ENCODE measurements around the gene IRX2.

The IRX2 gene

GRCh38 chr5:2740051-2740875, 11.2 kb downstream of the IRX2 start:
- DNase-seq (no peak), ATAC-seq (no peak)

DNA sequence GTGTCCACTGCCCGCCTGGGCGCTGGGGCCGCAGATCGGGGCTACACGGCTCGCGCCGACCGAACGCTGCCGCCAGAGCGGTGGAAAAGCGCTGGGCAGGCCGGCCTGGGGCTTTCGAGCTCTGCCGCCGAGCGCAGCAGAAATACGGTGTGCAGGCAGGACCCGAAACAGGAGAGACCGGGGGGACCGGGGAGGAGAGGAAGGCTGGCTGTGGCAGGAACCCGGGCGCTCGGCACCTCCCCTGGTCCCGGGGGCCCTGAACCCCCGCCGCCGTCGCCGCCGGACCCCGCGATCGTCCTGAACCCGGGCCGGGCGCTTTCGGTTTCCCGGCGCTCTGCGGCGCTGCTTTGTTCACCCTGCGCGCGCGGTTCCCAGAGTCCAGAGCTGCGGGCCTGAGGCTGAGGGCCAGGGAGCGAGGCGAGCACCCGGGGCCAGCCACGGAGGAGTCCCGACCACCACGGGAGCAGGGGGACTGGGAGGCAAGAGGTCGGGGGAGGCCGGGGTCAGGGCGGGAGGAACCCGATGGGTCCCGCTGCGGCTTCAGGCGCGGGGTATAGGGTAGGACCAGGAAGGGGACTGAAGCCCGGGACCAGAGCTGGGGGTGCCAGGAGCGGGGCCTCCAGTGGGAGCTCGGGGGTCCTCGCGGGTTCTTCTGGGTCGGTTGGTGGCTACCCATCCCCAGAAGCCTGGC, 12.0 kb downstream of the IRX2 start:
- ATAC-seq, result no peak
- DNase-seq, result no peak

DNA sequence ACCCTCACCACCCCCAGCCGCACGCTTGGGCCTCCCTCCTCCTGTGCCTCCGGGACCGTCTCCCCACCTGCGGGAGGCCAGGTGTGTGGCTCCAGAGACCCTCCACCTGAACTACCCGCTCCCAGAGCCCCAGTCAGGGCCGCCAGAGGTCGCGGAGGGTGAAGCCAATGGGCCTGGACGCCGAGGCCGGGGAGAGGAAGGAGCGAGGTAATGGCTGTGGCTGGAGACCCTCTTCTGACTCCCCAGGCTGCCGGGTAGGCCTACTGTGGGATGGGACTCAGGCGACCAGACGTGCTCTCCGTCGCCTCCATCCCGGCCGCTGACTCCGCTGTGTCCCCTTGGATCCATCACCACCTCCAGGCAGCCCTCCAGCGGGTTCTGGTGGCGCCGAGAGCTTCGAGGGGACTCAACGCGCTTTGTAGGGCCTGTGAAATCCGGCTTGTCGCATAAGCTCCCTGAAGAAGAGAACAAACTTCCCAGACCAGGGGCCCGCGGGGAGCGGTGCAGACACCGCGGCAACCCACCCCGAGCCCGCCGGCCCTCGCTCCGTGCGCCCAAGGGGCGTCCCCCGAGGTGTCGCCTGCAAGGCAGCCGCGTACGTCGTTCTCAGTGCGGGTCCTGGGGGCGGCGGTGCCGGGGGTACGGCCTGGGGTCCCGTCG, 12.6 kb downstream of the IRX2 start:
- no peak for DNase-seq
- ATAC-seq, result no peak

- no peak for DNase-seq
- no peak for ATAC-seq
Measured at GRCh38 chr5:2738156-2738699, 13.2 kb downstream of the IRX2 start.

GRCh38 chr5:2737273-2738155, 14.0 kb downstream of the IRX2 start:
- DNase-seq (no peak), ATAC-seq (no peak)

DNA sequence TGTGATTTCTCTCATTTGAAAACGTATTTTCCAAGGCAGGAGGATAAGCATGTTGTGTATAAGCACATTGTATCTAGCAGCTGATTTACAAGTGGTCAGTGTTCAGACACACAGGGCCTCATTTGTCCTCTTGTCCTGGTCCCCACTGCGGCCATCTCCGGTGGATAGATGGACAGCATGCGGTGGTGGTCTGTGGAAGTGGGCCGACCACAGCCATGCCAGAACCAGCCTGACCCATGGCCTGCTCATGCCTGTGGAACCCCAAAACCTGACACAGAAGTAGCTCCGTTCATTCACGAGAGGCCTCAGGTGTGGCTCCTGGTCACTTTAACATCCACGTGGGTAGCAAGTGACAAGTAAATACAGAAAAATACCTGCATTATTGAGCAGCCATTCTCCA, 14.6 kb downstream of the IRX2 start:
- no peak for DNase-seq
- ATAC-seq, result no peak

GRCh38 chr5:2735996-2736395, 15.5 kb downstream of the IRX2 start:
- ATAC-seq (no peak), DNase-seq (no peak)

DNA sequence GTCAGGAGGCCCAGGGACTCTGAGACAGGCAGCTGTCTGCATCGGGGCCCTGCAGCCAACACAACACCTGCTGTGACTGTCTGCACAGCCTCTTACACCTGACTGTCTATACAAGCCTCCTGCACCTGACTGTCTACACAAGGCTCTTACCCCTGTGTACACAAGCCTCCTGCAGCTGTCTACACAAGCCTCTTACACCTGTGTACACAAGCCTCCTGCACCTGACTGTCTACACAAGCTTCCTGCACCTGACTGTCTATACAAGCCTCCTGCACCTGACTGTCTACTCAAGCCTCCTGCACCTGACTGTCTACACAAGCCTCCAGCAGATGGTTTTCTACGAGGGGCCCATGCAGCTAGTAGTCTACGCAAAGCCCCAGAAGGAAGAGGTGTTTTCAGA, 18.6 kb downstream of the IRX2 start:
- DNase-seq (no peak), ATAC-seq (no peak)

DNA sequence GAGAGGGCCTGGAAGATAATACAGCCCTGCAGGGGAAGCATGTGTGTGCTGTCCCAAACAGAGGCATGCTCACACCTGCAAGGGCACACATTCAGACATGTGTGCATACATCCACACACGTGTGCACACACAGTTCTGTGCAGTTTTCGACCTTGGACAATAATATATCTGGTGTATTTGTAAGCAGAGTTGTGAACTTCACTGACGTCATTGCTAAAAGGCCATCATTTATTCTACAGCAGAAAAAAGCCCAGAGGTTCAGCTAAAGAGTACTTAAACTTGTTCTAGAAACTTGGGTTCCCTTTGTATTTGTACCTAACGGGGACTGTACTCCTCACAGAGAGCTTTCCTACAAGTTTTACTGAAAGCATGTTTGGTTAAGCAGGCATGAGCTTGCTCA, 19.5 kb downstream of the IRX2 start:
- no peak for DNase-seq
- ATAC-seq, result no peak

- DNase-seq (no peak), ATAC-seq (no peak)
Measured at GRCh38 chr5:2729189-2729588, 22.3 kb downstream of the IRX2 start.

DNA sequence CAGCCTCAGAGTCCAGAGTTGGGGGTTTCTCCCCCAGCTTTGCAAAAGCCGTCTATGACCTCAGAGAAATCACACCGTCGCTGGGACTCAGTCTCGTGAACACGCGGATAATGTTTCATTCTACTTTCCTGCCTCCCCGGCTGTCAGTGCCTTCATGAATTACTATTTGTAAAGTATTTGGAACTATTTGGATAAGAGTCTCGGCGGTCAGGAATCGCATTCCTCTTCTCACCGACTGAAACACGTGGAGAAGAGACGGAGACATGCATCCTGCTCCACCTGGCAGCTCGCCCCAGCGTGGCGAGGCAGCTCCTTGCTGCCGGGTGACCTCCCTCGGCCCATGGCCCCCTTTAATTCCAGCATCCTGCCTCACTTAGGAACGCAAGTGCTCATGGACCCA, 23.9 kb downstream of the IRX2 start:
- no peak for DNase-seq
- no peak for ATAC-seq

DNA sequence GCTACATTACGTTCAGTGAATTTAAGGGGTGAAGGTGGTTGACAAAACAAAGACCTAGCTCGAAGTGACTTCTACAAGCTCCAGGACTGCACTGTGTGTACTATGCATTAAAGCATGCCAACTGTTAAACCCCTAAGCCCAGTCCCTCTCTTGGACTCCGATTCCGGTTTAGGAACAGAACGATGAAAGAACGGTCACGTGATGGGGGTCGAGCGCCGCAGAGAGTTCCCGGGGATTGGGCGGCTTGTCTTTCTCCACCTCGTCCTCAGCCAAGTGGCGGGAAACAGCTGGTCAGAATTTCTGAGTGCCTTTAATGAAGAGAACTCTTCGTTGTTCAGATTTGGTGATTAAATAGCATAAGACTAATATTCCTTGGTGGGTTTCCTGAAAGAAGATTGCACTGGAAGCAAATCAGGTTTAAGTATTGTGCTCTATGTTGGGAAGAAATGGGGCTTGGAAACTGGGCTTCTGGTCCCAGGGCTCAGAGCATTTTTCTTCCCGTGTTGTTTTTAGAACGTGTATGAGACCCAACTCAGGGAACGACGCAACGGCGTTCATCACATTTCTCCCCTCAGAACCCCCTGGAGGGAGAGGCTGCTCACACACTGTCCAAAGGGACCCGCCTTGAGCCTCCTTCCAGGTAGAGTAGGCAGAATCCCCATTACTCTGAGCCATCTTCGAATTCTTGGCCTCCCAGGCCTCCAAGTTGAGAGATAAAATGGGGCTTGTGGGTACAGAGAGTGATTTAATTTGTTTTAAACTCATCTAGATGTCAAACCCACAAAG, 25.3 kb downstream of the IRX2 start:
- no peak for DNase-seq
- no peak for ATAC-seq

DNA sequence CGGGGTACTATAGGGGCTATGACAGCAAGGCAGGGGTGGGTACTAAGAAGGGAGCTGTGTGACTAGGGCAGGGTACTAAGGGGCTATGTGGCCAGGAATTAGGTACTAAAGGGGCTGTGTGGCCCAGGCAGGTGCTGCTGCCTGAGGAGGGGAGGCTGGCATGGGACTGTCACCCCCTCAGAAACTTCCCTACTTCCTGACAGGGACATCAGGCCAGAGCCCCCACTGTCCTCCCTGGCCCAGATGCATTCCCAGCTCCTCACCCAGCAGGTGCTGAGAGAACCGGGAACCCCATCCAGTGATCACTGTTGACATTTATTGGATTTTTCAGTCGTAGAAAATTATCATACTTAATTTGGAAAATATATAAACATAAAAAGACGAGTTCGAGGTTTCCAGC, 26.6 kb downstream of the IRX2 start:
- no peak for DNase-seq
- no peak for ATAC-seq

DNA sequence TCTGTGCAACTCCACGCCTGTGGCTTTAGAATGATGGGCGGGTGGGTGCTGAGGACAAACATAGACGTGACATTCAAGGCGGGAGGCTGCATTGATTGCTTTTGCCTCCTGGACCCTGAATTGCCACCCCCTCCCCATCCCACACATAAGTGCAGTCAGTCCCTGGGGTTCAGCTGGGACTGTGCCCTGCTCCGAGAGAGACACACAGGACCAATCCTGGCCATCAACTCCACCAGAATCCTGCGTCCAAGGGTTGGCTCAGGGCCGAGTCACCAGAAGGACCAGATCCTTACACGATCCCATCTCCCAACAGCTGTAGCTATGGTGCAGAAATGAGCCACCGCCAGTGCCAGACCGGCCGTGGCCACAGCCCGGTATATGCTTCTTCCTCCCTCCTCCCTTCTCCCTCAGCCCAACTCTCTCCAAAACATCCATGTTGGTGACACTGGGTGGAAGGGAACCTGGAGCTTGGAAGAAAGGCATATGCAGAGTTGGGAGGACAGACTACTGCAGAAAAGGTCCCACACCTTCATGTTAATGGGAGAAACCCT, 27.4 kb downstream of the IRX2 start:
- ATAC-seq, result no peak
- DNase-seq, result no peak

DNA sequence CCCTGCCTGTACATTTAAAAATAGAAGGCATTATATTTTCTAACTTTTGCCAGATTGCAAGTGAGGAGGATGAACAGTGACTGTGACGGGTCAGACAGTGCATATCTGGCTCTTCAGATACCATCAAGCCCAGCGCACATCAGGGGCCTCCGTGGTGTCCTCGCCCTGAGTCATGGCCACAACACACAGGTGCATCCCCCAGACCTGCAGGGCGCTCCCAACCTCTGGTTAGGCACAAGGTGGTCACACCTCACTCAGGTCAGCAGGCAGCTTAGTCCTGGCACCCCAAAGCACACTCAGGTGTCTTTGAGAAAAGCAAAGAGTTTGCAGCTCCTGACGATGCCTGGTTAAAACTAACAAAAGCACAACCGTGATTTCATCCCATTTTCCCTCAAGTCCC, 28.6 kb downstream of the IRX2 start:
- no peak for DNase-seq
- no peak for ATAC-seq

DNA sequence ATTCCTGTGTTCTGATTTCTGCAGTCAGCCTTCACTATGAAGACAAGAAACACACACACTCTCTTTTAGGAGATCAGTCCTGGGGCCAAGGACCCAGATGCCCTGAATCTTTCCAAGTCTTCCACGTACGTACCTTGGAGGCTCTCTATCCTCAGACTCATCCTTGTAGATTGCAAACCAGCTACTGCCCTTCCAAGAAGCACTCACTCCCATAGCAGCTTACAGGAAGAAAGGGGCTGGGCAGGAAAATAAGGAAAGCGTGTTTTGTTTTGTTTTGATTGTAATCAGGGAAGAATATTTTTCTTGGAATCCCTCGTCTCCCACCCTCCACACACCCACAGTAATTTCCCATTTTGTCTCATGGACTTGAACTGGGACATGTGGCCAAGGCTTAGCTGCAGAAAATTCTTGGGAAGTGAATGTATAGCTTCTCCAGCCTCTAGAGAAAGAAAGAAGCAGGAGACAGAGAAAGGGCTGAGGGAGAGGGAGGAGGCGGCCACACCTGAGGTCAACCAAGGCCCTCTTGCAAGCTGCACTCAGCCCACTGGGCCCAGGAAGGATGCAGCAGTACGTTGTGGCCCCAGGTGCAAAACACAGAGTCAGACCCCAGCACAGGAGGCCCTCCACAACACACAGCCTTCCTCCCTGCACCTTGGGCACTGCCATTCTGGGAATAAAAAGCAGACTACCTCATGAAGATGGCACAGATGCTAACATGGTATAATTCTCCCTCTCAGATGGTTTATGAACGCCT, 29.9 kb downstream of the IRX2 start:
- no peak for DNase-seq
- no peak for ATAC-seq

DNA sequence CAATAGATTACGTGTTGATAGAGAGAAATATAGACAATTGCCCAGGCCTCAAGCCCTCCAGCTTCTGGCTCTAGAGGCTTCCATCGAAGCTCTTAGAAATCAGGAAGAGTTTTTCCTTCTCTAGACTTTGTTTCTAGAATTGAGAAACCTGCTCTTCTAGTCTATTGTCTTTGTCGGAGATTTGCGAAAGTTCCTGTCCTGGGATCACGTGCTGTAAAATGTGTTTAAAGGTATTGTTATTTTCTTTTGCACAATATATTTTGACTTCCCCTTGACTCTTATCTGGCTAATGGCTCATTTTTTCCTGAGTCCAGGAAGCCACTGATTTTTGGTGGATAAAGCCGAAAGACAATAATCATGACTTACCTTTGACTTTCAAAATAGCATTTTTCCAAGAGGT, 32.1 kb downstream of the IRX2 start:
- ATAC-seq, result no peak
- DNase-seq, result no peak

DNA sequence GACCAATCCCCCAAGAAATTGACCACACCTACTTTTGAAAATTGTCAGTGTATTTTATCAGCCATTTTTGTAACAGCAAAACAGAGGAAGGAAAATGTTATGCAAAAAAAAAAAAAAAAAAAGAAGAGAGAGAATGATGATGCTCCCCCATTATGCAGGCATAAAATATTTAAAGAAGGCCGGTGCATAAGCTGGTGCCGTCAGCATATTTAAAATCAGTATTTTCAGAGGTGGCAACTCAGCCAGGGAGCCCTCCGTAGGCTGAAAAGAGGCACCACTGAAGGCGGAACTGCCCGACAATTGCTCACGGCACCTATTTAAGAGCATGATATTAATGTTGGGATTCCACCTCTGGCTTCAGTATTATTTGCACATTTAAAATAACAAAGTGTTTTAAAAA, 33.4 kb downstream of the IRX2 start:
- DNase-seq (no peak), ATAC-seq (no peak)

DNA sequence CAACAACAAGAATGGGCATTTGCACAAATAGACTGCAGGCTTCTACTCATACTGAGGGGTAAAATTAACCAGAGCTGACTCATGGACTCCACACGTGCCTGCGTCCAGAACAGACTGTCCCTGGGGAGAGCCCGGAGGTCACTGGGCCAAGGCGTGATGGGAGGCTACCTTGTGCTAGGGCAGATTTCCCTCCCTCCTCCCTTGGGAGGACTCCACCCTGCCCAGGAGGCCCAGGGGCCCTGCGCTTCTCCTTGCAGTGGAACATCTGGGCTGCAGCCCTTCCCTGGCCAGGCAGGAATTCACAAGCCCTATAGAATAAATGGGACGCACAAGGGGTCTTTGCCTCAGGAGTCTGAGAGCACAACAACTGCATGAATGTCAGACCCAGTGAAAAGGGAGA, 35.6 kb downstream of the IRX2 start:
- ATAC-seq (no peak), DNase-seq (no peak)

DNA sequence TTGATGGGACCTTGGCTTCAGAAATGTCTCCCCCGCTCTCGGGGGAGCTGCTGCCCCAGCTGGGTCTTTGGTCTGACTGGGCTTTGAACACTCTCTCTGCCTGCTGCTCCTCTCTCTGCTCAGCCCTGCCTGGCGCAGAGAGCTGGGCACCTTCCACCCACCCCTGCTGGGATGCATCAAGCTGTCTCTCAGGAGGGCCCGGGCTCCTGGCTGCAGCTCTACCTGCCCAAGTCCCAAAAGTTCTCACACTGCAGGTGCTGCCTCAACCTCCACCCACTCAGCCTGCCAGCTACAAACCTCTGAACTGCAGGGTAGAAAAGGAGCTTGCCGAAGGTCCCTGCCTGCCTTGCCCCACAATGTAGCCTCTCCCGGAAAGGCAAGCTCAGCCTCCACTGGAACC, 36.7 kb downstream of the IRX2 start:
- no peak for DNase-seq

More for the DNA sequence above, 36.7 kb downstream of the IRX2 start:
- ATAC-seq, result no peak

Data from stimulated activated naive CD8-positive, alpha-beta T cell treated with anti-CD3 and anti-CD28 coated beads, Interleukin-15, Interleukin-2, amounts not matched to agents 100 U/mL and 50 U/mL, for 24 hours (primary cell).